ENCODE measurements around the gene MTREX. TPM values are rescaled to one million over a fixed set of nuclear protein-coding genes. Genes with fewer than 3 reads are reported as not detected.

MTREX gene
- total RNA-seq, 4 donors from 2014 or later = 52.4 to 95.1 (median 60.7) TPM

GRCh38 chr5:55320571-55320970, 12.8 kb downstream of the MTREX start:
- Histone ChIP-seq H3K4me1 (peaks cover 0 to 23% (median 2%) of the 10 kb centered on the region in 4 donors), H3K36me3 (peaks cover 0 to 24% (median 0%) of the 10 kb centered on the region in 3 donors), H3K9me3 (no peaks in the 10 kb centered on the region), H3K27me3 (no peaks in the 10 kb centered on the region), H3K27ac (no peak overlapping the region), H3K4me3 (no peak overlapping the region)
- DNase-seq (ENCODE audit: low spot score in 2 of 2) = no peak
- no peak for TF ChIP-seq POLR2A (IDR thresholded peaks at IDR 0.05)
- no peak for TF ChIP-seq EP300 (IDR thresholded peaks at IDR 0.05)
- no peak for TF ChIP-seq CTCF (IDR thresholded peaks at IDR 0.05)
- WGBS, 2 donors = 68 to 72% methylated on average over 4 of the region's 4 CpGs

GRCh38 chr5:55324006-55324405, 16.2 kb downstream of the MTREX start:
- no peak overlapping the region for H3K4me3 ChIP-seq
- H3K4me1 ChIP-seq = peaks cover 0 to 29% (median 2%) of the 10 kb centered on the region in 4 donors
- peaks cover 0 to 35% (median 0%) of the 10 kb centered on the region in 3 donors for H3K36me3 ChIP-seq
- TF ChIP-seq EP300 (IDR thresholded peaks at IDR 0.05) = no peak
- no peak for TF ChIP-seq CTCF (IDR thresholded peaks at IDR 0.05)
- TF ChIP-seq POLR2A (IDR thresholded peaks at IDR 0.05) = no peak
- no peaks in the 10 kb centered on the region for H3K9me3 ChIP-seq
- no peak overlapping the region for H3K27ac ChIP-seq
- no peak for DNase-seq (ENCODE audit: low spot score in 2 of 2)
- H3K27me3 ChIP-seq = no peaks in the 10 kb centered on the region

- peak; percentile 46 to 72 (median 51) for TF ChIP-seq CTCF (IDR thresholded peaks at IDR 0.05)
- no peak for TF ChIP-seq EP300 (IDR thresholded peaks at IDR 0.05)
- no peak for DNase-seq (ENCODE audit: low spot score in 2 of 2)
- peaks cover 0 to 21% (median 2%) of the 10 kb centered on the region in 4 donors for H3K4me1 ChIP-seq
- no peak overlapping the region for H3K4me3 ChIP-seq
- no peaks in the 10 kb centered on the region for H3K9me3 ChIP-seq
- H3K36me3 ChIP-seq = peaks cover 0 to 44% (median 0%) of the 10 kb centered on the region in 3 donors
- H3K27ac ChIP-seq = no peak overlapping the region
- no peaks in the 10 kb centered on the region for H3K27me3 ChIP-seq
- 94 to 100% methylated on average over 1 of the region's 1 CpG for WGBS, 2 donors
Observed at GRCh38 chr5:55324815-55325418, 17.1 kb downstream of the MTREX start.

GRCh38 chr5:55325621-55326020, 17.8 kb downstream of the MTREX start:
- 93 to 94% methylated on average over 5 of the region's 5 CpGs for WGBS, 2 donors
- H3K27ac ChIP-seq = no peak overlapping the region
- DNase-seq (ENCODE audit: low spot score in 2 of 2) = no peak
- no peaks in the 10 kb centered on the region for H3K27me3 ChIP-seq
- no peaks in the 10 kb centered on the region for H3K9me3 ChIP-seq
- no peak overlapping the region for H3K4me3 ChIP-seq
- peaks cover 0 to 14% (median under 1%) of the 10 kb centered on the region in 4 donors for H3K4me1 ChIP-seq
- TF ChIP-seq EP300 (IDR thresholded peaks at IDR 0.05) (no peak), POLR2A (IDR thresholded peaks at IDR 0.05) (no peak), CTCF (IDR thresholded peaks at IDR 0.05) (no peak)
- H3K36me3 ChIP-seq = peaks cover 0 to 46% (median 0%) of the 10 kb centered on the region in 3 donors

GRCh38 chr5:55327281-55327680, 19.5 kb downstream of the MTREX start:
- TF ChIP-seq CTCF (IDR thresholded peaks at IDR 0.05) (no peak), EP300 (IDR thresholded peaks at IDR 0.05) (no peak), POLR2A (IDR thresholded peaks at IDR 0.05) (no peak)
- Histone ChIP-seq H3K36me3 (peaks cover 0 to 55% (median 0%) of the 10 kb centered on the region in 3 donors), H3K4me3 (no peak overlapping the region), H3K9me3 (no peaks in the 10 kb centered on the region), H3K4me1 (peaks cover 0 to 9% (median 0%) of the 10 kb centered on the region in 4 donors), H3K27me3 (no peaks in the 10 kb centered on the region), H3K27ac (peak overlapping the region in 1 of 4 donors; percentile 0)
- 30 to 36% methylated on average over 2 of the region's 2 CpGs for WGBS, 2 donors
- DNase-seq (ENCODE audit: low spot score in 2 of 2) = no peak

All from tibial nerve (tissue), 4 donors.